Stomach (tissue), 19 donors: ENCODE data around the gene MTF1. TPM values are rescaled to one million over a fixed set of nuclear protein-coding genes. Genes with fewer than 3 reads are reported as not detected.
"Not testable (repeated sequence)": the region's sequence is repeated elsewhere in the genome, so short reads cannot be mapped to it uniquely, and the experiment has no call there.

Experiments
- DNase-seq, 2 donors: peaks; one replicate each; pipeline versions ENCODE4 v3.0.0 to v3.0.0-alpha.2; 2013 to 2019
- H3K27ac ChIP-seq, 5 donors: fragments of 200-600 bp in 4 of 5; sonication (generic) in 4 of 5; one replicate each; pipeline ENCODE4 v1.5.1; 2013 to 2019; ENCODE audit warnings: mild to moderate bottlenecking in 1 of 5, moderate library complexity in 1 of 5
- H3K27me3 ChIP-seq, 3 donors: fragments of 200-600 bp; sonication (generic); one replicate each; pipeline ENCODE4 v1.5.1; 2017 to 2019; ENCODE audit warnings: mixed run types in 1 of 3
- H3K36me3 ChIP-seq, 4 donors: fragments of 200-600 bp; sonication (generic); 1 replicate in 3 of 4; 2 replicates in 1 of 4; pipeline ENCODE4 v1.5.1; 2016 to 2019
- H3K4me1 ChIP-seq, 4 donors: fragments of 200-600 bp; sonication (generic); one replicate each; pipeline ENCODE4 v1.5.1; 2016 to 2019
- H3K4me3 ChIP-seq, 4 donors: fragments of 200-600 bp; sonication (generic) in 3 of 4; one replicate each; pipeline ENCODE4 v1.5.1; 2016 to 2019; ENCODE audit warnings: mild to moderate bottlenecking in 1 of 4
- H3K9me3 ChIP-seq, 4 donors: fragments of 200-600 bp; sonication (generic); one replicate each; pipeline ENCODE4 v1.5.1; 2016 to 2019
- CTCF ChIP-seq, 7 experiments: fragments of 450-650 bp in 4 of 7; fragments of 200-600 bp in 3 of 7; sonication (generic) in 3 of 7; IDR thresholded peaks; one replicate each; pipeline ENCODE4 v1.5.1; 2016 to 2019; ENCODE audit warnings: antibody characterized with exemption in 7 of 7, control low read depth in 2 of 7, mild to moderate bottlenecking in 1 of 7
- EP300 ChIP-seq: sonication (generic); formaldehyde crosslinking; IDR thresholded peaks from one replicate; pipeline ENCODE4 v1.6.1; 2017; ENCODE audit warnings: antibody characterized with exemption
- POLR2A ChIP-seq, 4 donors: fragments of 450-650 bp; IDR thresholded peaks; one replicate each; pipeline ENCODE4 v1.6.1; 2016; ENCODE audit warnings: antibody characterized with exemption in 4 of 4, control low read depth in 2 of 4, mild to moderate bottlenecking in 1 of 4, moderate library complexity in 1 of 4
- POLR2AphosphoS5 ChIP-seq, 3 donors: sonication (generic); formaldehyde crosslinking; IDR thresholded peaks; one replicate each; pipeline ENCODE4 v1.6.1; 2016; ENCODE audit warnings: antibody characterized with exemption in 3 of 3
- WGBS, 5 donors: extraction: QIAGEN DNeasy Blood & Tissue Kit in 3 of 5; methylation state at CpG; one replicate each; pipeline versions ENCODE4 v1.1.5 to v1.1.7; 2013 to 2018; 5-methylcytosine and 5-hydroxymethylcytosine counted together
- intact Hi-C: fragments of 100-400 bp; cut with DNase I; formaldehyde crosslinking; loops from one replicate; pipeline ENCODE4 v1.15.1; 2023; ENCODE audit warnings: low total_unique reads
- long read RNA-seq, 10 donors: transcript quantifications; one replicate each; lab custom pipeline, GENCODE V29; 2026
- polyA plus RNA-seq, 3 donors: library from polyadenylated mRNA; stranded (reverse); fragments of 200-250 nt; gene quantifications; one replicate each; pipeline ENCODE4 v1.2.3, GENCODE V29; 2013
- total RNA-seq, 5 donors: library from RNA; depleted of rRNA; stranded (reverse); fragments of >200 nt; gene quantifications; one replicate each; pipeline versions ENCODE4 v1.1.0 to v1.2.3, GENCODE V29; 2014 to 2016
- donor health status: healthy with polysubstance abuse.
- donor health status: Bipolar disorder and iron deficiency.
- donor health status: healthy.

The MTF1 gene
- total RNA-seq, result 1 to 10 TPM; 1.2 to 5.4 (median 4.5) TPM
- polyA plus RNA-seq, result 1 to 10 TPM; 1.5 to 3.1 (median 2.4) TPM
- long read RNA-seq, donor 1, result 0 reads
- long read RNA-seq, donor 2, result 0 reads
- long read RNA-seq, donor 3, result 0 reads
- long read RNA-seq, donor 4, result 0 reads
- long read RNA-seq, donor 5, result 0 reads
- long read RNA-seq, donor 6, result 0 reads
- long read RNA-seq, donor 7, full-length matches to known transcripts, result 1 of 1 reads
- long read RNA-seq, donor 7, partial matches to known transcripts, result 0 of 1 reads
- long read RNA-seq, donor 7, other reads (novel, unspliced or antisense), result 0 of 1 reads
- long read RNA-seq, donor 8, result 0 reads
- long read RNA-seq, donor 9, result 0 reads
- long read RNA-seq, donor 10, full-length matches to known transcripts, result 1 of 1 reads
- long read RNA-seq, donor 10, partial matches to known transcripts, result 0 of 1 reads
- long read RNA-seq, donor 10, other reads (novel, unspliced or antisense), result 0 of 1 reads

- H3K27me3 ChIP-seq, result no peaks in the 10 kb centered on the region
- peaks cover 15 to 55% (median 48%) of the 10 kb centered on the region in 4 donors for H3K4me1 ChIP-seq
- peaks cover 21 to 67% (median 63%) of the 10 kb centered on the region in 4 donors for H3K36me3 ChIP-seq
- peak within 1 kb of the TSS; percentile 72 to 95 (median 91) for H3K4me3 ChIP-seq
- 0 to 1% (median 0%) methylated on average over 39 to 61 of the region's 61 CpGs for WGBS, 5 donors
- intact Hi-C loops, result no loop called here
- DNase-seq, result peak; percentile 97 to 99
- peak within 1 kb of the TSS; percentile 87 to 96 (median 92) for H3K27ac ChIP-seq
- no peaks in the 10 kb centered on the region for H3K9me3 ChIP-seq
- peak in 6 of 7 experiments; percentile 9 to 92 (median 80) for TF ChIP-seq CTCF (IDR thresholded peaks at IDR 0.05)
- peak in 1 of 4 donors; percentile 39 for TF ChIP-seq POLR2A (IDR thresholded peaks at IDR 0.05)
- no peak for TF ChIP-seq EP300
- TF ChIP-seq POLR2AphosphoS5 (IDR thresholded peaks at IDR 0.05), result peak; percentile 86 to 95 (median 93)
Measured at GRCh38 chr1:37859507-37860345, at the start of gene MTF1. Gene MTF1, minus strand, starts transcription at chr1:37859592. Its CDS starts 1,934 bp downstream, at chr1:37857658.

GRCh38 chr1:37908531-37908930 lies 49.1 kb upstream of the MTF1 start:
- H3K27ac ChIP-seq, H3K4me3 ChIP-seq, H3K9me3 ChIP-seq, intact Hi-C loops, DNase-seq, H3K4me1 ChIP-seq, H3K27me3 ChIP-seq: not testable (repeated sequence)
- WGBS, 5 donors, result 94 to 98% (median 97%) methylated on average over 9 to 10 of the region's 10 CpGs
- H3K36me3 ChIP-seq, result peaks cover 5 to 69% (median 25%) of the 10 kb centered on the region in 4 donors

GRCh38 chr1:37907416-37908125 lies 48.2 kb upstream of the MTF1 start:
- intact Hi-C loops, DNase-seq, H3K4me3 ChIP-seq, H3K9me3 ChIP-seq, H3K4me1 ChIP-seq, H3K27me3 ChIP-seq, H3K27ac ChIP-seq: not testable (repeated sequence)
- peaks cover 5 to 68% (median 26%) of the 10 kb centered on the region in 4 donors for H3K36me3 ChIP-seq
- WGBS, 5 donors, result 87 to 93% (median 90%) methylated on average over 6 of the region's 6 CpGs

- intact Hi-C loops, H3K4me1 ChIP-seq, H3K27ac ChIP-seq, DNase-seq, H3K4me3 ChIP-seq, H3K9me3 ChIP-seq, H3K27me3 ChIP-seq: not testable (repeated sequence)
- H3K36me3 ChIP-seq, result peaks cover 7 to 69% (median 28%) of the 10 kb centered on the region in 4 donors
- 94 to 99% (median 96%) methylated on average over 3 of the region's 3 CpGs for WGBS, 5 donors
Measured at GRCh38 chr1:37906591-37906990, 47.2 kb upstream of the MTF1 start.

GRCh38 chr1:37905727-37906126 lies 46.3 kb upstream of the MTF1 start:
- TF ChIP-seq POLR2AphosphoS5 (IDR thresholded peaks at IDR 0.05) (no peak), EP300 (no peak), CTCF (IDR thresholded peaks at IDR 0.05) (no peak), POLR2A (IDR thresholded peaks at IDR 0.05) (no peak)
- Histone ChIP-seq H3K36me3 (peaks cover 4 to 74% (median 33%) of the 10 kb centered on the region in 4 donors), H3K4me3 (no peak overlapping the region), H3K27me3 (no peaks in the 10 kb centered on the region), H3K9me3 (peaks cover 0 to 3% (median 0%) of the 10 kb centered on the region in 4 donors), H3K4me1 (no peaks in the 10 kb centered on the region), H3K27ac (no peak overlapping the region)
- no peak for DNase-seq
- intact Hi-C loops, result no loop called here
- 95 to 98% (median 97%) methylated on average over 1 of the region's 1 CpG for WGBS, 5 donors

- H3K27me3 ChIP-seq, DNase-seq, H3K4me3 ChIP-seq, H3K27ac ChIP-seq, H3K9me3 ChIP-seq, H3K4me1 ChIP-seq, intact Hi-C loops: not testable (repeated sequence)
- peaks cover 4 to 65% (median 37%) of the 10 kb centered on the region in 4 donors for H3K36me3 ChIP-seq
- 96 to 99% (median 96%) methylated on average over 6 of the region's 6 CpGs for WGBS, 5 donors
Measured at GRCh38 chr1:37903921-37904320, 44.5 kb upstream of the MTF1 start.
